HepG2 (cell line): ENCODE results near the gene JPH4. TPM values are rescaled to one million over a fixed set of nuclear protein-coding genes. Genes with fewer than 3 reads are reported as not detected.

Experiments
- AHR ChIP-seq: IDR thresholded peaks from 2 replicates; pipeline ENCODE4 v1.6.1; 2018; ENCODE audit warnings: missing genetic modification reagents, missing compliant biosample characterization
- ATF7-NPFF ChIP-seq: sonication (generic); formaldehyde crosslinking; IDR thresholded peaks from 2 replicates; pipeline ENCODE4 v1.8.1; 2023; ENCODE audit warnings: mild to moderate bottlenecking, low read depth, missing genetic modification reagents, moderate library complexity
- CENPT ChIP-seq: sonication (generic); formaldehyde crosslinking; IDR thresholded peaks from 2 replicates; pipeline ENCODE4 v1.8.0; 2022; ENCODE audit warnings: low read depth, mild to moderate bottlenecking, moderate library complexity, missing genetic modification reagents
- ELF3 ChIP-seq: IDR thresholded peaks from 2 replicates; pipeline ENCODE4 v1.6.1; 2016; ENCODE audit warnings: missing genetic modification reagents, missing compliant biosample characterization
- FOXA1 ChIP-seq, 2 experiments: fragments of 450-650 bp in 1 of 2; sonication (generic) in 1 of 2; formaldehyde crosslinking in 1 of 2; IDR thresholded peaks; 2 replicates each; pipeline versions ENCODE4 v1.4.0 to v1.6.1; 2016 to 2020; ENCODE audit warnings: missing genetic modification reagents in 1 of 2
- GTF3A ChIP-seq: sonication (generic); formaldehyde crosslinking; conservative IDR thresholded peaks from 2 replicates; pipeline ENCODE4 v1.4.0; 2020; ENCODE audit warnings: mild to moderate bottlenecking, missing genetic modification reagents
- NFAT5 ChIP-seq: sonication (generic); formaldehyde crosslinking; IDR thresholded peaks from 2 replicates; pipeline ENCODE4 v1.4.0; 2020; ENCODE audit warnings: missing genetic modification reagents
- SP5 ChIP-seq: IDR thresholded peaks from 2 replicates; pipeline ENCODE4 v1.6.1; 2016; ENCODE audit warnings: low read depth, borderline replicate concordance
- TEF ChIP-seq: sonication (generic); formaldehyde crosslinking; IDR thresholded peaks from 2 replicates; pipeline ENCODE4 v1.5.0; 2020; ENCODE audit warnings: missing genetic modification reagents
- ZFP36L1 ChIP-seq: sonication (generic); formaldehyde crosslinking; IDR thresholded peaks from 2 replicates; pipeline ENCODE4 v1.8.0; 2022; ENCODE audit warnings: mild to moderate bottlenecking, missing genetic modification reagents, moderate library complexity
- ZNF225 ChIP-seq: sonication (generic); formaldehyde crosslinking; IDR thresholded peaks from 2 replicates; pipeline ENCODE4 v1.4.0; 2020; ENCODE audit warnings: mild to moderate bottlenecking, missing genetic modification reagents
- ZNF24 ChIP-seq: fragments of 450-650 bp; IDR thresholded peaks from 2 replicates; pipeline ENCODE4 v1.6.1; 2017; ENCODE audit warnings: antibody characterized with exemption, mild to moderate bottlenecking
- ZNF296 ChIP-seq: sonication (generic); formaldehyde crosslinking; conservative IDR thresholded peaks from 2 replicates; pipeline ENCODE4 v1.5.0; 2020; ENCODE audit warnings: mild to moderate bottlenecking, missing genetic modification reagents
- ZNF460 ChIP-seq: sonication (generic); formaldehyde crosslinking; IDR thresholded peaks from 2 replicates; pipeline ENCODE4 v1.5.1; 2020; ENCODE audit warnings: missing genetic modification reagents, mild to moderate bottlenecking, borderline replicate concordance
- ZNF513 ChIP-seq: sonication (generic); formaldehyde crosslinking; conservative IDR thresholded peaks from 2 replicates; pipeline ENCODE4 v1.5.0; 2020; ENCODE audit warnings: missing genetic modification reagents
- polyA plus RNA-seq, 8 experiments: library from polyadenylated mRNA; depleted of rRNA in 3 of 8; stranded (reverse) in 7 of 8; unstranded in 1 of 8; fragments of >200 nt; fragmentation: Illumina TruSeq in 4 of 8; extraction: Trizol in 4 of 8; gene quantifications; 2 replicates each; pipeline versions ENCODE4 v1.2.1 to v1.2.3, GENCODE V29; 2011 to 2016; ENCODE audit warnings: low read depth in 4 of 8, missing spikeins in 1 of 8, mixed read lengths in 1 of 8; ENCODE audit not compliant: insufficient read depth in 1 of 8
- total RNA-seq, 5 experiments: library from RNA; depleted of rRNA; stranded (reverse); fragments of >200 nt; fragmentation: Illumina TruSeq; extraction: Trizol; gene quantifications; 2 replicates each; pipeline ENCODE4 v1.2.3, GENCODE V29; 2016; ENCODE audit warnings: low read depth in 1 of 5

The JPH4 gene
- total and polyA plus RNA-seq, 2 of the 13 experiments (the other 11 are each of a cell fraction or from before 2014, with no cell fraction given): 0.08 to 0.22 TPM

DNA sequence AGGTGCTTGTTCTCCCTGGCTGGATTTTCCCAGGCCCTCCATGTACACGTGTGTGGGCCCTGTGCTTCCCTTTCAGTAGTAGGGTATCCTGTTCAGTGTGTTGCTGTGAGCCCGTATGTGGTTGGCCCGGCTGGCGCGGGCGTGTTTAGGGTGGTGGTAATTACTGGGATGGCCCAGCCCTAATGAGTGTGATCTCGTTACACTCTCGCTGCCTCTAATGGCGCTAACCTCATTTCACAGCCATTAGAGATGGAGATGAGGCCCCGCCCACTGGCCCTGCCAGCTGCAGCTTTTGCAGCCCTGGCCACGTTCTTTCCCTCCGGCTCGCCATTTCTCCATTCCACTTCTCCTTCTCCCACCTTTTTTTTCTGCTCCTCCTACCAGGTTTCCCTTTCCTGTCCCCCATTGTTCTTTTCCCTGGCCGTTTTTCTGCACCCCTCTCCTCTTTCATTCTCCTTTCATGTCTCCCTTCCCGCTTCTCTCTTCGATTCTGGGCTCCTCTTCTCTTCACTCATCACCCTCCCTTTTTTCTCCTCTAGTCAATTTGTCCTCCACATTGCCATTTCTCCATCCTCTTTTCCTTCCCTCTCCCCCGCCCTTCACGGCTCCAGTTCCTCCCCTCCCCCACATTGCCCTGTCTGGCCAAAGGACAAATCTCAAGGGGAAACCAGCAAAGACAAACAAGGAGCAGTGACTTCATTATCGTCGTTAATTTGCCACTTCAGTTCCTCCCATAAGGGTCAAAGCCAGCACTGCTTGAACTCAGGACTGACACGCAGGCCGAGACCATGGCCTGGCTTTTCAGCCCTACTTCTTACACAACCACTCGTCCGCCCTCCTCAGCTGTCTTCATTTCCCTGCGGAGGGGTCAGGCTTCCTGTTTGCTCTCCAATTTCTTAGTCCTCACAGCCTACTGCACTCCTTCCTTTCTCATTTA, 33.8 kb downstream of the JPH4 start (continued):
- TF ChIP-seq NFAT5 (no peak), ELF3 (no peak), TEF (CRISPR knock-in tag) (no peak), SP5 (CRISPR knock-in tag) (no peak), ZNF513 (no peak), GTF3A (CRISPR knock-in tag) (0 out of 2 replicates have a peak, but pooled peaks have one; percentile 67), FOXA1 (IDR thresholded peaks at IDR 0.05) (0 out of 2 replicates have a peak, but pooled peaks have one; percentile 3), FOXA1 (CRISPR knock-in tag; IDR thresholded peaks at IDR 0.05) (no peak), AHR (CRISPR knock-in tag) (no peak), CENPT (CRISPR knock-in tag) (no peak), ZNF296 (CRISPR knock-in tag) (no peak), ATF7-NPFF (no peak), ZFP36L1 (no peak), ZNF460 (CRISPR knock-in tag) (no peak), ZNF24 (no peak), ZNF225 (CRISPR knock-in tag) (no peak)
